Keratinocyte (primary cell): Measurements from ENCODE around the gene MVB12A. TPM values are rescaled to one million over a fixed set of nuclear protein-coding genes. Genes with fewer than 3 reads are reported as not detected.

Experiments used
- DNase-seq: peaks from one replicate; pipeline ENCODE4 v3.0.0-alpha.2; 2011; ENCODE audit warnings: low read depth, missing footprints, low spot score
- FAIRE-seq: peaks from 2 replicates; lab custom pipeline; 2011; peaks lifted over from hg19 to GRCh38; lab: Jason Lieb, UNC
- H2AFZ ChIP-seq: 2 replicates; pipeline ENCODE4 v1.6.0; 2012; ENCODE audit warnings: low read length, control low read depth, inconsistent platforms; ENCODE audit not compliant: control insufficient read depth
- H3K27ac ChIP-seq: 2 replicates; pipeline ENCODE4 v1.5.1; 2011; ENCODE audit warnings: low read length; ENCODE audit not compliant: control insufficient read depth, insufficient read depth
- H3K27me3 ChIP-seq: 3 replicates; pipeline ENCODE4 v1.6.0; 2011; ENCODE audit warnings: low read length; ENCODE audit not compliant: control insufficient read depth, insufficient read depth; ENCODE audit errors: extremely low read depth
- H3K36me3 ChIP-seq, 2 experiments: 2 replicates in 1 of 2; 3 replicates in 1 of 2; pipeline ENCODE4 v1.5.1; 2011; ENCODE audit warnings: low read length in 2 of 2, mild to moderate bottlenecking in 1 of 2; ENCODE audit not compliant: control insufficient read depth in 2 of 2, insufficient read depth in 2 of 2; ENCODE audit errors: extremely low read depth in 1 of 2
- H3K4me1 ChIP-seq: 3 replicates; pipeline ENCODE4 v1.5.1; 2011; ENCODE audit warnings: low read length; ENCODE audit not compliant: control insufficient read depth, insufficient read depth; ENCODE audit errors: extremely low read depth
- H3K4me2 ChIP-seq: 3 replicates; pipeline ENCODE4 v1.6.0; 2011; ENCODE audit warnings: low read depth, low read length; ENCODE audit not compliant: control insufficient read depth, insufficient read depth; ENCODE audit errors: extremely low read depth
- H3K4me3 ChIP-seq, 3 experiments: fragments of 200-600 bp in 1 of 3; sonication (generic) in 1 of 3; 2 replicates in 2 of 3; 3 replicates in 1 of 3; pipeline ENCODE4 v1.5.1; 2011 to 2016; ENCODE audit warnings: low read length in 3 of 3, mild to moderate bottlenecking in 3 of 3, control low read depth in 2 of 3, inconsistent platforms in 1 of 3, low read depth in 1 of 3, mixed read lengths in 1 of 3, mixed run types in 1 of 3, moderate library complexity in 1 of 3; ENCODE audit not compliant: control insufficient read depth in 2 of 3, insufficient read depth in 2 of 3; ENCODE audit errors: extremely low read depth in 1 of 3
- H3K79me2 ChIP-seq: 2 replicates; pipeline ENCODE4 v1.6.0; 2012; ENCODE audit warnings: low read length; ENCODE audit not compliant: control insufficient read depth, insufficient read depth
- H3K9ac ChIP-seq: 3 replicates; pipeline ENCODE4 v1.6.0; 2011; ENCODE audit warnings: low read length; ENCODE audit not compliant: control insufficient read depth, insufficient read depth; ENCODE audit errors: extremely low read depth
- H3K9me1 ChIP-seq: 3 replicates; pipeline ENCODE4 v1.6.0; 2011; ENCODE audit warnings: low read length; ENCODE audit not compliant: control insufficient read depth, insufficient read depth; ENCODE audit errors: extremely low read depth
- H3K9me3 ChIP-seq: 2 replicates; pipeline ENCODE4 v1.5.1; 2012; ENCODE audit warnings: low read depth, low read length; ENCODE audit not compliant: control insufficient read depth
- H4K20me1 ChIP-seq: 3 replicates; pipeline ENCODE4 v1.6.0; 2011; ENCODE audit warnings: low read length; ENCODE audit not compliant: control insufficient read depth, insufficient read depth; ENCODE audit errors: extremely low read depth
- EZH2 ChIP-seq: IDR thresholded peaks from one replicate; pipeline ENCODE4 v1.6.1; 2012; ENCODE audit warnings: inconsistent platforms, mild to moderate bottlenecking, low read length, moderate library complexity
- dilution Hi-C: fragments of 300-500 bp; cut with MboI; formaldehyde crosslinking; loops from one replicate; pipeline ENCODE4 v1.7.0; 2020; ENCODE audit warnings: low sequenced_read_pairs; ENCODE audit not compliant: extremely low pct_ligation_motif_present
- polyA plus RNA-seq, 5 experiments: library from polyadenylated mRNA; depleted of rRNA in 3 of 5; stranded (reverse) in 3 of 5; stranded (forward) in 1 of 5; unstranded in 1 of 5; fragments of >200 nt; gene quantifications; 1 replicate in 1 of 5; 2 replicates in 3 of 5; 3 replicates in 1 of 5; pipeline versions ENCODE4 v1.2.1 to v1.2.3, GENCODE V29; 2011 to 2012; ENCODE audit warnings: missing spikeins in 2 of 5, low read depth in 1 of 5, low replicate concordance in 1 of 5
- TF ChIP-seq, protein P1 (sequence below), 3 experiments: IDR thresholded peaks in 1 of 3; conservative IDR thresholded peaks in 1 of 3; optimal IDR thresholded peaks in 1 of 3; 2 replicates in 2 of 3; 3 replicates in 1 of 3; pipeline versions ENCODE3 to v1.5.1; 2011; ENCODE audit warnings: low read length in 3 of 3, mild to moderate bottlenecking in 3 of 3, moderate library complexity in 2 of 3, control low read depth in 1 of 3, inconsistent platforms in 1 of 3; ENCODE audit not compliant: insufficient read depth in 2 of 3; ENCODE audit errors: extremely low read depth in 1 of 3

MVB12A gene
- polyA plus RNA-seq, 1 donor (not counting 4 experiments of a cell fraction or from before 2014, with no cell fraction given), result 23.3 TPM

DNA sequence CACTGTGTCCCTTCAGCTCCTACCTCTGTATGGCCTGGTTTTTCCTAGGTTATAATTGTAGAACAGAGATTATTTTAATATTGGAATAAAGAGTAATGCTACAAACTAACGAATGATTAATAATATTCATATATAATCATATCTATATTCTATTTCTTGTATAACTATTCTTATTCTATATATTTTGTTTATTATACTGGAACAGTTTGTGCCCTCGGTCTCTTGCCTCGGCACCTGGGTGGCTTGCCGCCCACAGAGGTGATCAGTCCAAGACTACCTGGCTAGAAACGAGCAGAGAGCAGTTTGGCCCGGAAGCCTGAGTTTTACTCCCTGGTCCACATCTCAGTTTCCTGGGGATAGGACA lies 46.6 kb downstream of the MVB12A start:
- H3K4me3 ChIP-seq, result no peak overlapping the region
- FAIRE-seq (no peak), DNase-seq (no peak)
- H2AFZ ChIP-seq, result no peak overlapping the region
- H3K27me3 ChIP-seq, result no peaks in the 10 kb centered on the region
- TF ChIP-seq, protein P1, sequence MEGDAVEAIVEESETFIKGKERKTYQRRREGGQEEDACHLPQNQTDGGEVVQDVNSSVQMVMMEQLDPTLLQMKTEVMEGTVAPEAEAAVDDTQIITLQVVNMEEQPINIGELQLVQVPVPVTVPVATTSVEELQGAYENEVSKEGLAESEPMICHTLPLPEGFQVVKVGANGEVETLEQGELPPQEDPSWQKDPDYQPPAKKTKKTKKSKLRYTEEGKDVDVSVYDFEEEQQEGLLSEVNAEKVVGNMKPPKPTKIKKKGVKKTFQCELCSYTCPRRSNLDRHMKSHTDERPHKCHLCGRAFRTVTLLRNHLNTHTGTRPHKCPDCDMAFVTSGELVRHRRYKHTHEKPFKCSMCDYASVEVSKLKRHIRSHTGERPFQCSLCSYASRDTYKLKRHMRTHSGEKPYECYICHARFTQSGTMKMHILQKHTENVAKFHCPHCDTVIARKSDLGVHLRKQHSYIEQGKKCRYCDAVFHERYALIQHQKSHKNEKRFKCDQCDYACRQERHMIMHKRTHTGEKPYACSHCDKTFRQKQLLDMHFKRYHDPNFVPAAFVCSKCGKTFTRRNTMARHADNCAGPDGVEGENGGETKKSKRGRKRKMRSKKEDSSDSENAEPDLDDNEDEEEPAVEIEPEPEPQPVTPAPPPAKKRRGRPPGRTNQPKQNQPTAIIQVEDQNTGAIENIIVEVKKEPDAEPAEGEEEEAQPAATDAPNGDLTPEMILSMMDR (optimal IDR thresholded peaks at IDR 0.05 in 1 of 3, IDR thresholded peaks at IDR 0.05 in 1 of 3, conservative IDR thresholded peaks at IDR 0.05 in 1 of 3; ENCODE audit: extremely low read depth in 1 of 3, insufficient read depth in 2 of 3, low read length in 3 of 3), result no peak
- TF ChIP-seq EZH2, result no peak
- H3K79me2 ChIP-seq, result peaks cover 8% of the 10 kb centered on the region
- H3K27ac ChIP-seq, result no peak overlapping the region
- no peaks in the 10 kb centered on the region for H3K36me3 ChIP-seq
- H3K9ac ChIP-seq, result no peak overlapping the region
- dilution Hi-C loops, result no loop called here
- no peaks in the 10 kb centered on the region for H3K9me3 ChIP-seq
- H4K20me1 ChIP-seq, result no peaks in the 10 kb centered on the region
- H3K4me1 ChIP-seq, result peaks cover 19% of the 10 kb centered on the region
- no peak overlapping the region for H3K4me2 ChIP-seq
- H3K9me1 ChIP-seq, result no peaks in the 10 kb centered on the region

DNA sequence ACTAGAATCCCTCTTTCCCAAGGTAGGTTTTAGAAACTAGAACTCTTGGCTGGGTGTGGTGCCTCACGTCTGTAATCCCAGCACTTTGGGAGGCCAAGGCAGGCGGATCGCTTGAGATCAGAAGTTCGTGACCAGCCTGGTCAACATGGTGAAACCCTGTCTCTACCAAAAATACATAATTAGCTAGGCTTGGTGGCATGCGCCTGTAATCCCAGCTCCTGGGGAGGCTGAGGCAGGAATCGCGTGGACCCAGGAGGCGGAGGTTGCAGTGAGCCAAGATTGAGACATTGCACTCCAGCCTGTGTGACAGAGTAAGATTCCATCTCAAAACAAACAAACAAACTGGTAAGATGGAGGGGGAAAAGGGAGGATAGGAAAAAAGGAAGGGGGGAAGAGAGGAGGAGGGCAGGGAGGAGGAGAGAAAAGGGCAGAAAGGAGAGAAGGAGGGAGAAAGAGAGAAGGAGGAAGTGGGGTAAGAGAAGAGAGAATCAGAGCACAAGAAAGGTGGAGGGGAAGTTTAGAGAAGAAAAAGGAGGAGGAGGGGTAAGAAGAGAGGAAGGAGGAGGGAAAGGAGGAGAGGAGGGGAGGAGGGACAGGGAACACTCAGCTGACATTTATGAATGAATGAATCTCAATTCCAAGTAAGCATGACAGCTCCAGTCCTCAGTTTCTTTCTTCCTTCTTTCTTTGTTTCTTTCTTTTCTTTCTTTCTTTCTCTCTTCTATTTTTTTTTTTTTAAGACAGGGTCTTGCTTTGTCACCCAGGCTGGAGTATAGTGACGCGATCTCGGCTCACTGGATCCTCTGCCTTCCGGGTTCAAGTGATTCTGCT lies 47.8 kb downstream of the MVB12A start:
- Histone ChIP-seq H3K9me3 (no peaks in the 10 kb centered on the region), H3K9ac (no peak overlapping the region), H3K9me1 (no peaks in the 10 kb centered on the region), H3K36me3 (no peaks in the 10 kb centered on the region), H3K4me3 (no peak overlapping the region), H3K4me1 (peaks cover 20% of the 10 kb centered on the region), H3K4me2 (no peak overlapping the region), H3K79me2 (peaks cover 13% of the 10 kb centered on the region), H3K27me3 (no peaks in the 10 kb centered on the region), H3K27ac (no peak overlapping the region), H4K20me1 (no peaks in the 10 kb centered on the region), H2AFZ (no peak overlapping the region)
- no peak for FAIRE-seq
- DNase-seq, result no peak
- dilution Hi-C loops, result no loop called here
- TF ChIP-seq, protein P1 (optimal IDR thresholded peaks at IDR 0.05 in 1 of 3, IDR thresholded peaks at IDR 0.05 in 1 of 3, conservative IDR thresholded peaks at IDR 0.05 in 1 of 3; ENCODE audit: extremely low read depth in 1 of 3, insufficient read depth in 2 of 3, low read length in 3 of 3), result no peak
- TF ChIP-seq EZH2, result no peak
